SK-N-SH (cell line): Measurements from ENCODE around the gene MYMK. TPM values are rescaled to one million over a fixed set of nuclear protein-coding genes. Genes with fewer than 3 reads are reported as not detected.

ENCODE experiments used
- CTCF ChIA-PET: fragments of 300-600, 350-600 bp; formaldehyde crosslinking; extraction: SDS; loops from one replicate; lab custom pipeline; 2021; lab: Yijun Ruan, JAX
- POLR2A ChIA-PET: fragments of 350-600 bp; sonication (Branson Sonifier 250); formaldehyde crosslinking; extraction: SDS; loops from one replicate; lab custom pipeline; 2020; ENCODE audit warnings: antibody characterized with exemption, inconsistent platforms; lab: Yijun Ruan, JAX
- DNase-seq: peaks from one replicate; pipeline ENCODE4 v3.0.0; 2012
- H2AFZ ChIP-seq: fragments of 200-600 bp; sonication (generic); 2 replicates; pipeline ENCODE4 v1.8.1; 2016; ENCODE audit warnings: antibody characterized with exemption, mild to moderate bottlenecking, low read depth
- H3F3A ChIP-seq: fragments of 200-600 bp; sonication (generic); replicated peaks from 2 replicates; pipeline ENCODE3; 2016; ENCODE audit warnings: antibody characterized with exemption, mild to moderate bottlenecking; ENCODE audit not compliant: insufficient read depth
- H3K27ac ChIP-seq, 2 experiments: fragments of 200-500 bp in 1 of 2; fragments of 200-600 bp in 1 of 2; sonication (Bioruptor generic) in 1 of 2; sonication (generic), shearing (Covaris generic) in 1 of 2; 2 replicates each; pipeline versions ENCODE4 v1.5.1 to v1.6.1; 2014 to 2016; ENCODE audit warnings: low read depth in 2 of 2, inconsistent platforms in 1 of 2, low read length in 1 of 2, mild to moderate bottlenecking in 1 of 2, mixed read lengths in 1 of 2
- H3K27me3 ChIP-seq: fragments of 200-600 bp; sonication (generic), shearing (Covaris generic); 2 replicates; pipeline ENCODE4 v1.6.1; 2016; ENCODE audit warnings: mixed run types; ENCODE audit not compliant: insufficient read depth
- H3K36me3 ChIP-seq, 2 experiments: fragments of 200-500 bp in 1 of 2; fragments of 200-600 bp in 1 of 2; sonication (Bioruptor generic) in 1 of 2; sonication (generic) in 1 of 2; replicated peaks in 1 of 2; 2 replicates each; pipeline versions ENCODE3 to v1.5.1; 2014 to 2016; ENCODE audit warnings: low read length in 1 of 2, mild to moderate bottlenecking in 1 of 2; ENCODE audit not compliant: insufficient read depth in 2 of 2, control insufficient read depth in 1 of 2
- H3K4me1 ChIP-seq, 2 experiments: fragments of 200-500 bp in 1 of 2; fragments of 200-600 bp in 1 of 2; sonication (Bioruptor generic) in 1 of 2; sonication (generic), shearing (Covaris generic) in 1 of 2; 2 replicates each; pipeline versions ENCODE4 v1.5.1 to v1.6.1; 2014 to 2016; ENCODE audit warnings: low read depth in 1 of 2, low read length in 1 of 2, mixed run types in 1 of 2; ENCODE audit not compliant: insufficient read depth in 2 of 2, control insufficient read depth in 1 of 2
- H3K4me2 ChIP-seq: fragments of 200-600 bp; sonication (generic), shearing (Covaris generic); 2 replicates; pipeline ENCODE4 v1.6.1; 2017; ENCODE audit warnings: mixed run types
- H3K4me3 ChIP-seq, 2 experiments: fragments of 200-500 bp in 1 of 2; fragments of 200-600 bp in 1 of 2; sonication (Bioruptor generic) in 1 of 2; sonication (generic), shearing (Covaris generic) in 1 of 2; 2 replicates each; pipeline versions ENCODE4 v1.5.1 to v1.8.1; 2014 to 2016; ENCODE audit warnings: low read depth in 2 of 2, inconsistent platforms in 1 of 2, low read length in 1 of 2, mild to moderate bottlenecking in 1 of 2, mixed read lengths in 1 of 2, moderate library complexity in 1 of 2
- H3K79me2 ChIP-seq: fragments of 200-600 bp; sonication (generic); 2 replicates; pipeline ENCODE4 v1.8.1; 2017; ENCODE audit warnings: mild to moderate bottlenecking; ENCODE audit not compliant: insufficient read depth
- H3K9ac ChIP-seq: fragments of 200-600 bp; sonication (generic); 2 replicates; pipeline ENCODE4 v1.6.1; 2017; ENCODE audit warnings: mixed run types
- H3K9me2 ChIP-seq: fragments of 200-600 bp; sonication (generic); 2 replicates; pipeline ENCODE4 v1.6.1; 2017; ENCODE audit warnings: mixed run types
- H3K9me3 ChIP-seq: fragments of 200-600 bp; sonication (generic); 2 replicates; pipeline ENCODE4 v1.6.1; 2017; ENCODE audit warnings: mixed run types, mild to moderate bottlenecking, moderate library complexity
- H4K20me1 ChIP-seq: fragments of 200-600 bp; sonication (generic); 2 replicates; pipeline ENCODE4 v1.6.1; 2017; ENCODE audit warnings: mild to moderate bottlenecking, mixed run types; ENCODE audit not compliant: insufficient read depth
- CTCF ChIP-seq: fragments of 200-600 bp; sonication (generic); IDR thresholded peaks from 2 replicates; pipeline ENCODE4 v1.6.1; 2017; ENCODE audit warnings: antibody characterized with exemption, mild to moderate bottlenecking, moderate library complexity
- EZH2phosphoT487 ChIP-seq: fragments of 200-600 bp; sonication (generic); IDR thresholded peaks from 2 replicates; pipeline ENCODE4 v1.6.1; 2017; ENCODE audit warnings: low read depth, mixed run types, mild to moderate bottlenecking, antibody characterized with exemption, moderate library complexity, borderline replicate concordance
- FOXJ3 ChIP-seq: sonication (generic); formaldehyde crosslinking; IDR thresholded peaks from 2 replicates; pipeline ENCODE4 v1.5.1; 2020; ENCODE audit warnings: mild to moderate bottlenecking, missing genetic modification reagents
- FOXM1 ChIP-seq: IDR thresholded peaks from 2 replicates; pipeline ENCODE4 v1.4.0; 2012; ENCODE audit warnings: low read depth, mild to moderate bottlenecking
- MEF2A ChIP-seq: IDR thresholded peaks from 2 replicates; pipeline ENCODE4 v1.4.0; 2012; ENCODE audit warnings: low read depth, borderline replicate concordance
- POLR2AphosphoS5 ChIP-seq: IDR thresholded peaks from 2 replicates; pipeline ENCODE4 v1.6.1; 2012; ENCODE audit warnings: low read depth, low read length
- RAD21 ChIP-seq: IDR thresholded peaks from 2 replicates; pipeline ENCODE4 v1.6.1; 2012; ENCODE audit warnings: mild to moderate bottlenecking, low read length
- REST ChIP-seq: IDR thresholded peaks from 2 replicates; pipeline ENCODE4 v1.6.1; 2012; ENCODE audit warnings: mild to moderate bottlenecking, low read depth, low read length, moderate library complexity
- SIN3A ChIP-seq: IDR thresholded peaks from 2 replicates; pipeline ENCODE4 v1.6.1; 2012; ENCODE audit warnings: low read depth, mild to moderate bottlenecking, low read length, moderate library complexity, borderline replicate concordance
- YY1 ChIP-seq: IDR thresholded peaks from 2 replicates; pipeline ENCODE4 v1.4.0; 2012; ENCODE audit warnings: low read depth, mild to moderate bottlenecking
- WGBS: methylation state at CpG from one replicate; pipeline ENCODE4 v1.1.6; 2017; ENCODE audit warnings: low lambda C conversion rate; 5-methylcytosine and 5-hydroxymethylcytosine counted together
- polyA plus RNA-seq, 3 experiments: library from polyadenylated mRNA; depleted of rRNA; stranded (reverse); fragments of >200 nt; gene quantifications; 2 replicates each; pipeline ENCODE4 v1.2.3, GENCODE V29; 2012

The MYMK gene
- polyA plus RNA-seq, 1 of the 3 experiments (the other 2 are of a cell fraction), result not detected

GRCh38 chr9:133499892-133500270, 24.9 kb downstream of the MYMK start (continued):
- TF ChIP-seq EZH2phosphoT487 (no peak), SIN3A (no peak)

GRCh38 chr9:133499132-133499891, 25.4 kb downstream of the MYMK start:
- CTCF ChIA-PET, result interaction anchor here (0.6 to 1.6 kb wide), 5 partner anchors 11 to 58 kb away, joined by 3 to 7 read pairs (median 3); no protein-coding TSS in a partner anchor
- H3K4me2 ChIP-seq, result no peak overlapping the region
- TF ChIP-seq FOXJ3 (CRISPR knock-in tag), result no peak
- TF ChIP-seq FOXM1, result no peak
- TF ChIP-seq POLR2AphosphoS5, result no peak
- TF ChIP-seq REST, result no peak
- no peak for TF ChIP-seq RAD21
- TF ChIP-seq MEF2A, result no peak
- no peak for TF ChIP-seq YY1
- TF ChIP-seq CTCF, result no peak
- 67% methylated on average over 13 of the region's 19 CpGs for WGBS
- no peak for DNase-seq
- H3K9ac ChIP-seq, result no peak overlapping the region
- H2AFZ ChIP-seq, result no peak overlapping the region
- H3K27ac ChIP-seq, result no peak overlapping the region
- H4K20me1 ChIP-seq, result no peaks in the 10 kb centered on the region
- POLR2A ChIA-PET, result interaction anchor here (0.8 to 0.9 kb wide), 2 partner anchors 14 to 35 kb away, joined by 3 read pairs; partner anchors contain the start of gene ADAMTSL2
- no peaks in the 10 kb centered on the region for H3K79me2 ChIP-seq
- H3K36me3 ChIP-seq, result no peaks in the 10 kb centered on the region
- H3K9me2 ChIP-seq, result no peaks in the 10 kb centered on the region
- no peak overlapping the region for H3K4me3 ChIP-seq
- H3F3A ChIP-seq, result no peaks in the 10 kb centered on the region
- no peaks in the 10 kb centered on the region for H3K9me3 ChIP-seq
- peaks cover 0 to 12% of the 10 kb centered on the region in 2 experiments; a peak in 1 of 4 replicates for H3K4me1 ChIP-seq
- no peaks in the 10 kb centered on the region for H3K27me3 ChIP-seq
